ENCODE data around the gene MRPL40.
"Not testable (repeated sequence)": the region's sequence is repeated elsewhere in the genome, so short reads cannot be mapped to it uniquely, and the experiment has no call there.

Gene MRPL40

DNA sequence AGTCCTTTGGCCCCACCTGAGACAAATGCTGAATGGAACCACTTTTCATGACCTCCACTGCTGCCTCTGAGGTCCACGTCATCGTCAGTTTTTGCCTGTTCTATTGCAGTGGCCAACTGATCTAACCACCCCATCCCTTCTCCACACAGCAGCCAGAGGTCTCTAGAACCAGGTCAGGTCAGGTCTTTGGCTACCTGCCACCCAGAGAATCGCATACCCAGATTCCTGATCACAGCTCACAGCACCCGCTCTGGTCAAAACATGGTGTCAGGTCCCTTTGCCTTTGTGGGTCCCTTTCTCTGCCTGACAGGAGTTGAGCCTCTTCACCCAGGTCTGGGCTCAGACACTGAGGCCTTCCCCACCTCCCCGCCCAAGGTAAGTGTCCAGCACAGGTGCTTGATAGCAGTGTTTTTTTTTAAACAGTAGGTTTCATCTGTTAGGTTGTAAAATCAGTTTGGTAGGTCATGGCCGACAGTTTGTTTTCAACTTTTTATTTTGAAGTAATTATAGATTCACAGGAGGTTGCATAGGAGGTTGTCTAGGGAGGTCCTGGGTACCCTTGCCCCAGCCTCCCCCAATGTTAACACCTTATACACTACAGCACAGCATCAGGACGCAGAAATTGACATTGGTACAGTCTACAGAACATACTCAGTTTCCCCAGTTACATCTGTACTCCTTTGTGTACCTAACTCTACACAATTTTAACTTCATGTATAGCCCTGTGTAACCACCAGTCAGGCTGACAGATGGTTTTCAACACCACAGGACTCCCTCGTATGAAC is 8.3 kb downstream of the MRPL40 start:
- DNase-seq (ENCODE audit: low read depth) = no peak

DNA sequence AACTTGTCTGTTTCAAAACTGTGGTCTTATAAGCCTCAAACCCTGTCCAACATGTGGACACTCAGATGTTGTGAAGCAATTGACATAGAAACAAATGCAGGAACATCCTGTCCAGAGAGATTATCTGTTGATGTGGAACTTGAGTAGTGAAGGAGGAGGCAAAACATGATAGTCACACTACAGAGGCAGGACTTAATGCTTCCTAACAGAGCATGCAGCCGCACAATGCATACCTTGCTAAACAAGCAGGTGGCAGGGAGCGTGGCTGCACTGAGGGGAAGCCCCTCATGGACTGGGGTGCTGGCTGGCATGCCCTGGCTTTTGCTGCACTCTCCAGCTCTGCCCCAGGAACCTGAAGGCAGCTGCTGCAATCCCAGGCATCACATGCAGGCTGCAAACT is 9.8 kb downstream of the MRPL40 start:
- no peak for DNase-seq (ENCODE audit: low read depth)

DNA sequence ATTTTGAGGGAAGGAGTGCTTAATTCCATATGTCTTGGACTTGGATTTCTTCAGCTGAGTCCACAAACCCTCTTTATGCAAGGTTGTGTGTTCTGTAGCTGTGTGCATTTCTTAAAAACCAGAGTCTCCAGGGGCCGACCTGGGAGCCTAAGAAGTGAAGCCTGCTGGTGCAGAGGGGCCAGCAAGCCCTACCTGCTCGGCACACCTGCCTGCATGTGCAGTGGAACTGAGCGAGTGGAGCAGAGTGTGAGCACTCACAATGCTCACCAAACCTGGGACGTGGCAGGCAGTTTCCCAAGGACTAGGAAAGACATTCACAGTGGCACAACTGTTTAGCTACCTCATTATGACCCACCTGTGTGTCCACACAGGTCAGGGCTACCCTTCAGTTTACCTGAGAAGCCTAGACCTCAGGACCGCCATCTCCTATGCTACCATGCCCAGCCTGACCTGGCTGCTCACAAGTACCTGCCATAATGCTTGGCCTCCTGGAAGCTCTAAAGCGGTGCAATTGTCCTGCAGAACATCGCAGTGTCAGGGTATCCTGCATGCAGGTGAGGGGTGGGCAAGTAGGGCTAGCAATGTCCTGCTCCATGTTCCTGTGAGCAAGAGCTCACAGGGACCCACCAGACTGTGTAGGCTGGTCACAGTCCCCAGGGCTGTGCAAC is 11.3 kb downstream of the MRPL40 start:
- DNase-seq (ENCODE audit: low read depth) = no peak

DNA sequence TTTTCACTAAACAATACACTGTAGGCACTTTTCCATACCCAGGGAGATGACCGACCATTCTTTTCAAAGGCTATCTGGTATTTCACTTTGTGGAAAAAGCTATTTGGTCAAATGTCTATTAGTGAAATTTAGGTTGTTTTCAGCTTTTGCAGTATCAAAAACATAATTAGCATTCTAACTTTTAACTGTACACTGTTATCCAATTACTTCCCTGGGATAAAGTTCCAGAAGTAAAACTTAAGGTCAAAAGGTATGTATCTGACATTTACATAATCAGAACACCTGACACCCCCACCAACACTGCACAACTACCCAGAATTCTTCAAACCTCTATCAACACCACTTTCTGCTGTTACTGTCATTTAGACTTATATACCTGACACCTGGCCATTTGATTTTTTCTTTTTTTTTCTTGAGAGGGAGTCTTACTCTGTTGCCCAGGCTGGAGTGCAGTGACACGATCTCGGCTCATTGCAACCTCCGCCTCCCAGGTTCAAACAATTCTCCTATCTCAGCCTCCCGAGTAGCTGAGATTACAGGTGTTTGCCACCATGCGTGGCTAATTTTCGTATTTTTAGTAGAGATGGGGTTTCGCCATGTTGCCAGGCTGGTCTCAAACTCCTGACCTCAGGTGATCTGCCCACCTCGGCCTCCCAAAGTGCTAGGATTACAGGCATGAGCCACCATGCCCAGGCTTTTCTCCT is 13.1 kb downstream of the MRPL40 start:
- DNase-seq (ENCODE audit: low read depth) = not testable (repeated sequence)

DNA sequence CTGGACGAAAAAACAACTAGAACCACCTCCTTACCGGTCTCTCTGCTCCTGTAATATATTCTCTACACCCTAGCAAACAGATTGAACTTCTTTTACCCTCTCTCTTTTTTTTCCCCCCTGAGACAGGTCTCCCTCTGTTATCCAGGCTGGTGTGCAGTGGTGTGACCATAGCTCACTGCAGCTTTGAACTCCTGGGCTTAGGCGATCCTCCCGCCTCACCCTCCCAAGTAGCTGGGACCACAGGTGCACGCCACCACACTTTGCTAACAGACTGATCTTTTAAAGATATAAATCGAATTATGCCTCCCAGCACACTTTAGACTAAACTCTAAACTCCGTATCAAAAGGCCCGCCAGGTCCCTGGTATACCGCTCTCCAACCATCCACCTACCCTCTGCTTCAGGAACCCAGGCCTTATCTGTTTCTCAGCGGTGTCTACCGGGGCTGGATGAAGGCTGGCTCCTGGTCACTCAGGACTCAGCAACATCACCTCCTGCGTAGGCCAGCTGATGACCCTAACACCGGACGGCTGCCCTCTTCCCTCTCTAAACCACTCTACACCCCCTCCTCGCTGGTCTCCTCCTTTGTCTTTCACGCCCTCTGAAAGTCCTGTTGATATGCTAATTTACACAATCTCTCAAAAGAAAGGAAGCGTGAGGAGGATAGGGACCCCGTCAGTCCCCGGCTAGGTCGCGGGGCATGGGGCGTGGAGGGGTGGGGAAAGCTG is 14.4 kb downstream of the MRPL40 start:
- DNase-seq (ENCODE audit: low read depth) = no peak

DNA sequence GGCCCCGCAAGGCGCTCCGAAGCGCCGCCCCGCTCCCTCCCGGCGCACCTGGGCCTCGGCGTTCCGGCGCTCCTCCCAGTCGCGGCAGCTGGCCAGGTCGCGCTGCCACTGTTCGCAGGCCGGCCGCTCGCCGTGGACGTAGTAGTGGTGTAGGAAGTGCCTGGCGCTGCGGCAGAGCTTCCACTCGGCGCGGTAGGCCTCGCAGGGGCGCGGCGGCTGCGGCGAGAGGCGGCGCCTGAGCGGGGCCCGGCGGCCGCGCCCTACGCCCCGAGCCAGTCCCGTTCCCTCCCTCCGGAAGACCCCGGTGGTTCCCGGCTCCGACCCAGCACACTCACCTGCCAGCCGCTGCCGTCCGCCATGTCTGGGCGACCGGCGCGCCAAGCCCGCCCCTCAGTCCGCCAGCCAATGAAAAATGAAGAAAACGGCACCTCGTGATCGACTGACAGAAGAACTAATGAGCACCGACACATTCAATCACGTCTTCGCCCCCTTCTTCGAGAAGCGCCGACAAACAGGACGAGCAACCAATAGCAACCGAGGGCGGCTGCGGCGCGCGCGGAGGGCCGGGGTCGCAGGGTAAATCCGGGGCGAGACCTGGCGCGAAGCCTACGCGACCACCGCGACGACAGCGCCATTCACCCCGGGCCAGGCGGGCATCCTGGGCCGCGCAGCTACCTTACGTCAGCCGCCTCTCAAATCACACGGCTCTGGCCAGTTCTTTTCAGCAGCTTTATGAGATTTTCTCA is 15.2 kb downstream of the MRPL40 start, which contains the start of gene C22orf39:
TSS of gene C22orf39 (minus strand) at position 382 of the 746 bp plus-strand sequence. CDS start at position 359, 23 bp downstream.
- peak; percentile 80 for DNase-seq (ENCODE audit: low read depth)

DNA sequence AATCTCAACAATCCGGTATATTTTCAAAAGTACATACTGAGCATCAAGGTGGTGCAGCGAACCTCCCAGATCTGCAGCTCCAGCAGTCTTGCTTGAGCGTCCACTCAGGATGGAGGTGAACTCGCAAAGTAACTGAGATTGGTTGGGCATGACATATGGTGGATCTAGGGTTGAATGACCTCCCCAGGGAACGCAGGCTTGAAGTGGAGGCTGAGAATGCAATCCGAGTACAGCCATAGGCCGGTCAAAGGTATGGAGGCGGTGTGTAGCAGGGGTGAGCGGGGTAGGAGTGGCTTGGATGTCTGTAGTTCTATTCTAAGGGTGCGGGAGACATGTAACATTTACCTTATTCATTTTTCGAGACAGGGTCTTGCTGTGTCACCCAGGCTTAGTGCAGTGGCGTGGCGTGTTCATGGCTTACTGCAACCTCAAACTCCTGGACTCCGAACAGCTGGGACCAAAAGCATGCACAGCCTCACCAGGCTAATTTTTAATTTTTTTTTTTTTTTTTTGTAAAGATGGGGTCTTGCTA is 15.8 kb downstream of the MRPL40 start:
- DNase-seq (ENCODE audit: low read depth) = no peak

DNA sequence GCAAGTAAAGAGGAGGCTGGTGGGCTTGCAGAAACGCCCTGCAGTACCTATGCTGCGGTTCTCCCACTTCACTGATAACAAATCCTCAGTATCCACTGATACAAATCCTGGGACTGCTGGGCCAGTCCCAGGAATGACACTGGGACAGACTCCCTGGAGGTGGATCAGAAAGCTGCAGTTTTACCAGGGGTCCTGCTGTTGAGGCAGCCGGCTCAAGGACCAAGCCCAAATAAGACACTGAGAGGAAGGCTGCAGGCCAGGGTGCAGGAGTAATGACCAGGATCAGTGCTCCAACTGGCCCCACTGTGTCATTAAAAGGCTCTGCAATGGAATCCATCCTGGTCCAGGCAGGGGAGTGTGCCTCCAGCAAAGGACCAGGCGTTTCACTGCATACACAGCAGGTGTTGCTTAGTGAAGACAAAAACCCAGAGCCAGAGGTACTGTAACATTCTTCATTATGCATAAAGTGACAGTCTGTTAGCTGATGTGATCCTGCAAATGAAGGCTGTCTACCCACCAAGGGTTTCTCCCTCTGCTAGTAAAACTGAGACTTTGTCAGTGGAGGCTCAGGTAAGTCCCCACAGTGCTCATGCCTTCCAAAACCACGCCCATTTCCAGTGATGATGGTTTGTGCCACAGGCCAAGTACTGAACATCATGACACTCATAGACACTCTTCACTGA is 16.5 kb downstream of the MRPL40 start:
- no peak for DNase-seq (ENCODE audit: low read depth)

DNA sequence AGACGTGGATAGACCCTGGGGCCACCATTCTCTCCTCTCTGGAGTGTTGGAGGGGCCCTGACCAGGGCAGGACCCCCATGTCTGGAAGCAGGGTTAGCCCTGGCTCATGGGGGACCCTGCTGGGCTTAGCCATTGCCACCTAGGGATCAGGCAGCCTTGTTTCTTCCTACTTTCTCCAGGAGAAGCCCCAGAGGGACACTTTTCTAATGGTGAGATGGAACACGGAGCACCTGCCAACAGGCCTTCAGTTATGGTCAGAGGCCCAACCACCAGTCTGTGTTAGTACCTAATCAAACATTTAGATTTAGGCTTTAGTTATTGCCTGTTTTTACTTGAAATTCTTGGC is 17.1 kb downstream of the MRPL40 start:
- DNase-seq (ENCODE audit: low read depth) = no peak

DNA sequence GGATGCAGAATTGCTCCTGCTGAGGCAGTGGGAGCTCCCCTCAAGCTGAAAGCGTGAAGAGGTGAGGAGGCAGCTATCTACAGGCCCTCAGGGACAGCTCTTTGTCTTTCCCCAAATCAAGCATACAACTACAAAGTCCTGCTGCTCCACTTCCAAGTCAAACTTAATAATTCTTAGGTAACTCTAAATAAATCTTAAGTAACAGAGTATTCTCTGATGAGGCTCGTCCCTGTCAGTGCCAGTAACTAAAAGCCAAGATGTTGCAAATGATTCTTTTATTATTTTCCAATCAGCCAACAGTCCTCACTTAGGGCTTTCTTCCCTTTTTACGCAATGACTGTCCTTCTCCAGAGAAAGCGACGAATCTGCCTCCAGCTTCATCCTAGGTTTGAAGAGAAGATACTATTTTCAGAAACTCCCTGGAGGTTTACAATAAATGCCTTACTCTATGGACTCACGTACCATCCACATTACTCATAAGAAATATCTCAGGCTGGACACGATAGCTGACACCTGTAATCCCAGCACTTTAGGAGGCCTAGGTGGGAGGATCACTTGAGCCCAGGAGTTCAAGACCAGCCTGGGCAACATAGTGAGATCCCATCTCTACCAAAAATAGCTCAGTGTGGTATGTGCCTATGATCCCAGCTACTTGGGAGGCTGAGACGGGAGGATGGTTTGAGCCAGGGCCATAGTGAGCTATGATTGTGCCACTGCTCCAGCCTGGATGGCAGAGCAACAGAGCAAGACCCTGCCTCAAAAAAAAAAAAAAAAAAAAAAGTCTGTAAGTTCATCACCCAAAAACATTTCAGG is 18.2 kb downstream of the MRPL40 start:
- no peak for DNase-seq (ENCODE audit: low read depth)

DNA sequence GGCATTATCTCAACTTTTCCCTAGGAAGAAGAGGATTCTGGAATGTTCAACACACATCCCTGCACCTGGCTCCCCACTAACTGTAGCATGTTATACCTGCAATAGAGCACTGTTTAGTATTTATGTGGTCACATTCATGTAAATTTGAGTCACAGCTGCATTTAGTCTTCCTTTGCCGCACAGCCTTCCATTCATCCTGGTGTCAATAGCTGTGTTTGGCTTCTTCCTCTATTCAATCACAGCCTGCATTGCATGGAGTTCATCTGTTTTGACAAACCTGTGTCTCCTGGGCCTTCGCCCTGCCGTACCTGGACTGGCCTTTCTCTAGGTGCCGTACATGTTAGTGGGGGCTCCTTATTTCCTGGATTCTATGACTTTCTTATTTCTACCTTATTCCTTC is 19.2 kb downstream of the MRPL40 start:
- DNase-seq (ENCODE audit: low read depth) = no peak

DNA sequence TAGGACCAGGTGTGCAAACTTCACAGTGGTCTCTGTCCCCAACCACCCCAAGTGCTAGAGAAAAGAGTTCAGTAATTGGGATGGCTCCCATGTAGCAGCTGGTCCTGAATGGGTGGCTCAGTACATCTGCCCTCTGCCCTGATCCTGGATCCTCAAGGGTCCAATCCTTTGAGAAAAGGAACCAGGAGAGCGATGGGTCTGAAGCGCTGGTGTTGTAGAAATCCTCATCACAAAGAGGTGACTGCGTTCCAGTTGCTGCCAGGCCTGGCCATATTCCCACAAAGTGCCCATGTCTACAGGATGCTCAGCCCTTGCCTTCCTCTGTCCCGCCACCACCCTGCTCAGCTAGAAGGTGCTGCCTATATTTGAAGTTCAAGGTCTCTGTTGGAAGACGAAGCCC is 21.4 kb downstream of the MRPL40 start:
- no peak for DNase-seq (ENCODE audit: low read depth)

DNA sequence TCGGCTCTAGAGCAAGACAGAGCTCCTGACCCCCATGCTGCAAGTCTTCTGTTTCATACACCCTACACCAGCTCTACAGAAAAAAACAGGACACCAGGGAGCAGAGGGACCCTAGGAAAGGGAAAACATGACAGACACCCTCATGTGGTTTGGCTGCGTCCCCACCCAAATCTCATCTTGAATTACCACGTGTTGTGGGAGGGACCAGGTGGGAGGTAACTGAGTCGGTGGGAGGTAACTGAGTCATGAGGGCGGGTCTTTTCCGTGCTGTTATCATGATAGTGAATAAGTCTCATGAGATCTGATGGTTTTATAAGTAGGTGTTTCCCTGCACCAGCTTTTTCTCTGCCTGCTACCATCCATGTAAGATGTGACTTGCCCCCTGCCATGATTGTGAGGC is 21.8 kb downstream of the MRPL40 start:
- DNase-seq (ENCODE audit: low read depth) = no peak

DNA sequence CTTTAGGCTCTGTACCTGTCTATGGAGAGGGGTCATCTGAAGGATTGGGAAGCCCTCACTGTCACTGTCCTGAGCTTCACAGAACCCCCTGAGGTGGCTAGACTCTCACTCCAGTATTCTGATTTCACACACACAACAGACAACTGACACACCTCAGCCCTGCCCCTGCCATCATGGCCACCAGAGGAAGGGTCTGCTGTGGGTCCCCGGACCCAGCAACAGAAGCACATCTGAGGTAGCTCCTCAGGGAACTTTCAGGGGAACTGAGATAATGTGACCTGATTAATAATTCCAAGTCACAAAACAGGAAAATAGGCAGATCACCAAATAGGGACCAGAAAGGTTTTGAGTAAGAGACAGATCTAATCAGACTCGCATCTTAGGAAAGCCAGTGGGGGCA is 22.7 kb downstream of the MRPL40 start:
- DNase-seq (ENCODE audit: low read depth) = no peak

DNA sequence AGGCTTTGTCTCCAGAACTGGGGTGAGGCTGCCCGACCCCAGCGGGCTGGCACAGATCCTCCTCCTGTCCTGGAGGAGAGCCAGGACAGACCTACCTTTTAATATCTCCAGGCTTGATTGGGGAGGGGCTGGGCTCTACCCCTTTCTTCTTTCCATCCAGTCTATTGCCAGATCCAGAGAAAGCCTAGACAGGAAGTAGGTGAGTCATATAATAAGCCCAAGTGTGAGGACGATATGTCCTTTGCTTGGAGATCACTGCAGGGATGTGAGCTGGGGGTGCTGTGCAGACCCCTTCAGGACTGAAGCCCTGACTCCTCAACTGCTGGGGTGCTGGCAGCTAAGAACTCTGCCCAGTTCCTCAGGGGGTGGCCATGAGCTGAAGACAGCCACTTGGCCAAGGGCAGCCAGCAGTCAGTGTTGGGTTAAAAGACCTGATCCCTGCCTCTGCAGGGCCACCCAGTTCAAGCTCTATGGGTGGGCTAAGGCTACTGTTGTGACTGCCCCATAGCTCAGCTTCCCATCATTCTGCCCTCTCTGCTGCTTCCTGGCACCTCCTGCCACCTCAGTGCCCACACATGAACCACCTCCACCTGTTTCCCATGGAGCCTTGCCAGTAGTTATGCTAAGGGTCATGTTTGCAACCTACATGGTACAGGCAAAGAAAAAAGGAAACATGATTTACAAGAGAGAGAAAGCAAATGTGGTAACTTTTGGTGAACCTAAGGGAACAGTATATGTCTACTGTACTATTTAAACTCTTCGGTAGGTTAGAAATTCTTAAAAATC is 23.4 kb downstream of the MRPL40 start:
- DNase-seq (ENCODE audit: low read depth) = no peak

DNA sequence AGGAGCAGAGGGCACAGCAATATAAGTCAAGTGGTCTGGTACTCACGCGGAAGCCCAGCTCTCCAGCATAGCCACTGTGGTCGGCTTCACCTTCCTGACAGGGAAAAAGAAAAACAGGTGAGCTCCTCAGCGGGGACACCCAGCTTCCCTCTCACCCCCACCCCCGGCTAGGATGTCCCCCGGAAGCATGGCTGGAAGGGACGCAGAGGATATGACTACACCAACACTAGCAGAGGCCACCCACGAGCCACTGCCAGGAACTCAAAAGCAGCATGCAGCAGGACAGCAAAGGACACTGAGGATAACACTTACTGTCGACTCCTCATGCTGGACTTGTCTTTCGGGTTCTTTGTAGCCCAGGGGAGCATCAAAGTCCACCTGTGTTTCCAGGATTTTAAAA is 24.2 kb downstream of the MRPL40 start:
- DNase-seq (ENCODE audit: low read depth) = no peak

DNA sequence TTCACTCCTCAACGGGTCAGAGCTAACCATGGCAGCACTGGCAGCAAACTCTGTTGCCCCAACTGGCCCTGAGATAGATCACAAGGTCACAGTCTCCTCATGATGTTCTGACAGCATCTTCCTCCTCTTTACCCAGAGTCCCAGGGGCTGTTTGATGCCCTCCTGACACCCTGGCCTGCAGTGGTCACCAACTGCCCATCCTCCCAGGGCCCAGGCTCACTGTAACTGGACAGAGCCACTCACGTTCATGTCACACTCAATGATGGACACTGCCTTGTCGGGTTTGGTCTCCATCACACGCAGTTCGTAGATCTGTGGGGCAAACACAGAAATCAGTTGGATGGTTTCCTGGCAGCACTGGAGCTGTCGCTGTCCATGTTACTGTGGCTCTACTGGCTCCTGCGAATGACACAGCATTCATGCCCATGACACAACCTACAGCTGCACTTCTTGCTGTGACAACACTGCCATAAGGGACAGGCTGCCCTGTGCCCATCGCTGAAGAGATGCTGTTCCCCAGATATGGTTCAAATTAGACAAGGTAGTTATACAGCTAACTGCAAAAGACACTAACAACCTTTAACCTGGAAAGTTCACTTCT is 25.6 kb downstream of the MRPL40 start:
- no peak for DNase-seq (ENCODE audit: low read depth)

DNA sequence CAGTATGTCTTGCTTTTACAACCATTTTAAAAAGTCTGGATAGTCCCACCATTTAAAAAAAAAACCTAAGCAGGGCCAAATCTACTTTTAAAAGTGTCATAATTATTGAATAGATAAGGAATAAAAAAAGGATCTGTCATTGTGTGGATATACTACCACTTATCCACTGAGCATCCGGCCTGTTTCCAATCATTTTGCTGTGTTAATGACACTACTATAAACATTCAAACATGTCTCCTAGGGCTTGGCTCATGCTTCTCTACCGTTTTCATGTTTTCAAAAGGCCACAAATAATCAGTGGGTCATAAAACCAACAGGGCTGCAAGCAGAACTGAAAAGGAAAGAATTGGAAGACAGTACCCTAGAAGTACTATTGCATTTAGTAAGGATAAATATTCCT is 27.7 kb downstream of the MRPL40 start:
- no peak for DNase-seq (ENCODE audit: low read depth)

DNA sequence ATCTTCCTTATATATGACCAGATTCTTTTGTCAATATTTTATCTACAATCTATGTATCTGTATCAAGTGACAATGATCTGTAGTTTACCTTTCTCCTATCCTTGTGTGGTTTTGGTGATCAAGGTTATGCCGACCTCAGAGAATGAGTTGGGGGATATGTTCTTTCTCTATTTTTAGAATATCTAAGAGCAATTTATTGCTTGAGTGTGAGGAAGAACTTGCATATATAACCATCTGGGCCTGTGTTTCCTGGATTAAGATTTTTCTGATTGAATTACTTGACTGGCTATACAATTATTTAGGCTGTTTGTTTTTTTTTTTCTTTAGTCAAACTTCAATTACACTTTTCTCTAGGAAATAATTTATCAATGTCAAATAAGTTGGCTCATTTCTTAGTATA is 29.2 kb downstream of the MRPL40 start:
- no peak for DNase-seq (ENCODE audit: low read depth)

All from stimulated activated CD8-positive, alpha-beta memory T cell treated with anti-CD3 and anti-CD28 coated beads, Interleukin-12 subunit alpha, Interleukin-12 subunit beta, amount 100 ng/mL, for 4 hours (primary cell).